Measurements from ENCODE around the gene SIMC1. TPM values are rescaled to one million over a fixed set of nuclear protein-coding genes. Genes with fewer than 3 reads are reported as not detected.

The SIMC1 gene
- total and polyA plus RNA-seq, 2 donors (not counting 1 experiment from before 2014, with no cell fraction given): 4.6 to 7.9 TPM

- H3K4me3 ChIP-seq (replicated peaks in 1 of 4; ENCODE audit: control extremely low read depth in 1 of 4, insufficient read depth in 1 of 4, low read depth in 3 of 4, low read length in 4 of 4): peak within 1 kb of the TSS; percentile 55 to 74 (median 69)
- peaks cover 9% of the 10 kb centered on the region for H3K79me2 ChIP-seq (ENCODE audit: control insufficient read depth, insufficient read depth, low read length)
- peak; percentile 47 to 72 for DNase-seq (ENCODE audit: low read depth in 2 of 2)
- peak within 1 kb of the TSS; percentile 89 for H2AFZ ChIP-seq (ENCODE audit: low read length)
- no peaks in the 10 kb centered on the region for H4K20me1 ChIP-seq (ENCODE audit: control insufficient read depth, extremely low read depth, insufficient read depth, low read length)
- no peaks in the 10 kb centered on the region for H3K27me3 ChIP-seq (ENCODE audit: control insufficient read depth, insufficient read depth, low read length)
- H3K27ac ChIP-seq (ENCODE audit: insufficient read depth, low read length): peak within 1 kb of the TSS; percentile 57
- peak within 1 kb of the TSS; percentile 92 for H3K4me2 ChIP-seq (ENCODE audit: extremely low read depth, insufficient read depth, low read length)
- peak within 1 kb of the TSS; percentile 82 for H3K9ac ChIP-seq (ENCODE audit: insufficient read depth, low read length)
- H3K36me3 ChIP-seq (ENCODE audit: control insufficient read depth, insufficient read depth, low read length): no peaks in the 10 kb centered on the region
- H3K9me3 ChIP-seq (ENCODE audit: control insufficient read depth, insufficient read depth, low read depth, low read length): no peaks in the 10 kb centered on the region
- no peak for TF ChIP-seq CTCF (conservative IDR thresholded peaks at IDR 0.05 in 1 of 2, IDR thresholded peaks at IDR 0.05 in 1 of 2; ENCODE audit: low read depth in 1 of 2, low read length in 2 of 2)
- no peak for TF ChIP-seq EZH2 (IDR thresholded peaks at IDR 0.05; ENCODE audit: low read length, missing control alignments)
- peaks cover 2% of the 10 kb centered on the region for H3K4me1 ChIP-seq (ENCODE audit: control insufficient read depth, extremely low read depth, insufficient read depth, low read length)
Measured at GRCh38 chr5:176365351-176366231, 127.4 kb downstream of the SIMC1 start, which contains the start of gene ARL10. Gene ARL10 (plus strand): TSS chr5:176365487. CDS start chr5:176365564, 77 bp downstream.

GRCh38 chr5:176366232-176366894 lies 128.1 kb downstream of the SIMC1 start:
- no peak for DNase-seq (ENCODE audit: low read depth in 2 of 2)

More at GRCh38 chr5:176366232-176366894, 128.1 kb downstream of the SIMC1 start:
- peak overlapping the region; percentile 87 for H2AFZ ChIP-seq (ENCODE audit: low read length)
- peak overlapping the region; percentile 82 for H3K9ac ChIP-seq (ENCODE audit: insufficient read depth, low read length)
- TF ChIP-seq EZH2 (IDR thresholded peaks at IDR 0.05; ENCODE audit: low read length, missing control alignments): no peak
- no peak for TF ChIP-seq CTCF (conservative IDR thresholded peaks at IDR 0.05 in 1 of 2, IDR thresholded peaks at IDR 0.05 in 1 of 2; ENCODE audit: low read depth in 1 of 2, low read length in 2 of 2)
- peaks cover 2% of the 10 kb centered on the region for H3K4me1 ChIP-seq (ENCODE audit: control insufficient read depth, extremely low read depth, insufficient read depth, low read length)
- H3K36me3 ChIP-seq (ENCODE audit: control insufficient read depth, insufficient read depth, low read length): no peaks in the 10 kb centered on the region
- peak overlapping the region; percentile 48 to 74 (median 69) for H3K4me3 ChIP-seq (replicated peaks in 1 of 4; ENCODE audit: control extremely low read depth in 1 of 4, insufficient read depth in 1 of 4, low read depth in 3 of 4, low read length in 4 of 4)
- H3K4me2 ChIP-seq (ENCODE audit: extremely low read depth, insufficient read depth, low read length): peak overlapping the region; percentile 92
- no peaks in the 10 kb centered on the region for H3K9me3 ChIP-seq (ENCODE audit: control insufficient read depth, insufficient read depth, low read depth, low read length)
- H3K79me2 ChIP-seq (ENCODE audit: control insufficient read depth, insufficient read depth, low read length): peaks cover 2% of the 10 kb centered on the region
- no peaks in the 10 kb centered on the region for H3K27me3 ChIP-seq (ENCODE audit: control insufficient read depth, insufficient read depth, low read length)
- H4K20me1 ChIP-seq (ENCODE audit: control insufficient read depth, extremely low read depth, insufficient read depth, low read length): no peaks in the 10 kb centered on the region
- H3K27ac ChIP-seq (ENCODE audit: insufficient read depth, low read length): peak overlapping the region; percentile 57

All from fibroblast of lung (primary cell).